ENCODE measurements around the gene MEGF11.

- TF ChIP-seq CBX3 (IDR thresholded peaks at IDR 0.05; ENCODE audit: low read depth) (no peak), POLR2AphosphoS5 (IDR thresholded peaks at IDR 0.05; ENCODE audit: low read depth, low read length) (no peak), EZH2phosphoT487 (IDR thresholded peaks at IDR 0.05; ENCODE audit: borderline replicate concordance) (no peak), EZH2 (IDR thresholded peaks at IDR 0.05) (no peak), ELF1 (IDR thresholded peaks at IDR 0.05; ENCODE audit: borderline replicate concordance, low read depth) (no peak), ZNF274 (IDR thresholded peaks at IDR 0.05; ENCODE audit: low read depth, low read length) (no peak), EGR1 (IDR thresholded peaks at IDR 0.05; ENCODE audit: low read depth) (no peak)
- TF ChIP-seq, protein P1, sequence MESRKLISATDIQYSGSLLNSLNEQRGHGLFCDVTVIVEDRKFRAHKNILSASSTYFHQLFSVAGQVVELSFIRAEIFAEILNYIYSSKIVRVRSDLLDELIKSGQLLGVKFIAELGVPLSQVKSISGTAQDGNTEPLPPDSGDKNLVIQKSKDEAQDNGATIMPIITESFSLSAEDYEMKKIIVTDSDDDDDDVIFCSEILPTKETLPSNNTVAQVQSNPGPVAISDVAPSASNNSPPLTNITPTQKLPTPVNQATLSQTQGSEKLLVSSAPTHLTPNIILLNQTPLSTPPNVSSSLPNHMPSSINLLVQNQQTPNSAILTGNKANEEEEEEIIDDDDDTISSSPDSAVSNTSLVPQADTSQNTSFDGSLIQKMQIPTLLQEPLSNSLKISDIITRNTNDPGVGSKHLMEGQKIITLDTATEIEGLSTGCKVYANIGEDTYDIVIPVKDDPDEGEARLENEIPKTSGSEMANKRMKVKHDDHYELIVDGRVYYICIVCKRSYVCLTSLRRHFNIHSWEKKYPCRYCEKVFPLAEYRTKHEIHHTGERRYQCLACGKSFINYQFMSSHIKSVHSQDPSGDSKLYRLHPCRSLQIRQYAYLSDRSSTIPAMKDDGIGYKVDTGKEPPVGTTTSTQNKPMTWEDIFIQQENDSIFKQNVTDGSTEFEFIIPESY (IDR thresholded peaks at IDR 0.05; ENCODE audit: extremely low read depth, insufficient replicate concordance, low read length): no peak
- TF ChIP-seq, protein P2, sequence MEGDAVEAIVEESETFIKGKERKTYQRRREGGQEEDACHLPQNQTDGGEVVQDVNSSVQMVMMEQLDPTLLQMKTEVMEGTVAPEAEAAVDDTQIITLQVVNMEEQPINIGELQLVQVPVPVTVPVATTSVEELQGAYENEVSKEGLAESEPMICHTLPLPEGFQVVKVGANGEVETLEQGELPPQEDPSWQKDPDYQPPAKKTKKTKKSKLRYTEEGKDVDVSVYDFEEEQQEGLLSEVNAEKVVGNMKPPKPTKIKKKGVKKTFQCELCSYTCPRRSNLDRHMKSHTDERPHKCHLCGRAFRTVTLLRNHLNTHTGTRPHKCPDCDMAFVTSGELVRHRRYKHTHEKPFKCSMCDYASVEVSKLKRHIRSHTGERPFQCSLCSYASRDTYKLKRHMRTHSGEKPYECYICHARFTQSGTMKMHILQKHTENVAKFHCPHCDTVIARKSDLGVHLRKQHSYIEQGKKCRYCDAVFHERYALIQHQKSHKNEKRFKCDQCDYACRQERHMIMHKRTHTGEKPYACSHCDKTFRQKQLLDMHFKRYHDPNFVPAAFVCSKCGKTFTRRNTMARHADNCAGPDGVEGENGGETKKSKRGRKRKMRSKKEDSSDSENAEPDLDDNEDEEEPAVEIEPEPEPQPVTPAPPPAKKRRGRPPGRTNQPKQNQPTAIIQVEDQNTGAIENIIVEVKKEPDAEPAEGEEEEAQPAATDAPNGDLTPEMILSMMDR (IDR thresholded peaks at IDR 0.05 in 2 of 3, conservative IDR thresholded peaks at IDR 0.05 in 1 of 3; ENCODE audit: borderline replicate concordance in 1 of 3, insufficient read depth in 1 of 3, low read depth in 2 of 3, low read length in 2 of 3): no peak
Measured at GRCh38 chr15:66098022-66098363, 155.6 kb downstream of the MEGF11 start.
